H1 (cell line): Measurements from ENCODE around the gene IL16. TPM values are rescaled to one million over a fixed set of nuclear protein-coding genes. Genes with fewer than 3 reads are reported as not detected.

Experiments
- CTCF ChIA-PET: fragments of 300-600 bp; sonication (Branson Sonifier 250); formaldehyde crosslinking; loops from one replicate; lab custom pipeline; 2021; ENCODE audit not compliant: partially characterized antibody; lab: Charles Lee
- POLR2A ChIA-PET: fragments of 300-600 bp; sonication (Branson Sonifier 250); formaldehyde crosslinking; loops from one replicate; lab custom pipeline; 2021; ENCODE audit warnings: inconsistent platforms; ENCODE audit not compliant: partially characterized antibody; lab: Charles Lee
- DNase-seq, 2 experiments: peaks; one replicate each; pipeline versions ENCODE4 v3.0.0 to v3.0.0-alpha.2; 2010 to 2022; ENCODE audit warnings: low spot score in 2 of 2, low read depth in 1 of 2, mixed read lengths in 1 of 2
- FAIRE-seq: peaks from 2 replicates; lab custom pipeline; 2011; peaks lifted over from hg19 to GRCh38; lab: Jason Lieb, UNC
- H2AFZ ChIP-seq: 2 replicates; pipeline ENCODE4 v1.8.1; 2012; ENCODE audit warnings: low read length, inconsistent platforms
- H2AK5ac ChIP-seq: 2 replicates; pipeline ENCODE4 v1.6.1; 2013; ENCODE audit warnings: low read depth, low read length
- H2BK120ac ChIP-seq: replicated peaks from 2 replicates; pipeline ENCODE3; 2013; ENCODE audit warnings: low read depth, low read length, inconsistent platforms
- H2BK12ac ChIP-seq: 2 replicates; pipeline ENCODE4 v1.6.1; 2013; ENCODE audit warnings: low read depth, low read length
- H2BK15ac ChIP-seq: 2 replicates; pipeline ENCODE4 v1.6.1; 2013; ENCODE audit warnings: low read length
- H2BK20ac ChIP-seq: 2 replicates; pipeline ENCODE4 v1.6.1; 2013; ENCODE audit warnings: low read length
- H2BK5ac ChIP-seq: 2 replicates; pipeline ENCODE4 v1.6.1; 2013; ENCODE audit warnings: low read depth, low read length
- H3K14ac ChIP-seq: 2 replicates; pipeline ENCODE4 v1.6.1; 2013; ENCODE audit warnings: inconsistent platforms; ENCODE audit not compliant: insufficient read length
- H3K18ac ChIP-seq: 2 replicates; pipeline ENCODE4 v1.6.1; 2013; ENCODE audit warnings: low read length; ENCODE audit errors: extremely low read depth
- H3K23ac ChIP-seq: 2 replicates; pipeline ENCODE4 v1.6.1; 2013; ENCODE audit warnings: inconsistent platforms; ENCODE audit not compliant: insufficient read length
- H3K23me2 ChIP-seq: 2 replicates; pipeline ENCODE4 v1.6.1; 2013; ENCODE audit warnings: low read depth, low read length
- H3K27ac ChIP-seq: 2 replicates; pipeline ENCODE4 v1.6.1; 2011; ENCODE audit warnings: low read depth, low read length, inconsistent platforms
- H3K27me3 ChIP-seq, 4 experiments: replicated peaks in 1 of 4; 1 replicate in 1 of 4; 2 replicates in 3 of 4; pipeline versions ENCODE4 v1.6.1 to v1.8.1; 2011 to 2013; ENCODE audit warnings: low read length in 3 of 4, mild to moderate bottlenecking in 3 of 4, inconsistent platforms in 2 of 4, mixed read lengths in 2 of 4, moderate library complexity in 1 of 4; ENCODE audit not compliant: control insufficient read depth in 3 of 4, insufficient read depth in 3 of 4; ENCODE audit errors: extremely low read depth in 1 of 4
- H3K36me3 ChIP-seq, 4 experiments: 2 replicates each; pipeline versions ENCODE4 v1.6.1 to v1.8.1; 2011 to 2013; ENCODE audit warnings: mild to moderate bottlenecking in 4 of 4, low read length in 3 of 4, moderate library complexity in 2 of 4, control low read depth in 1 of 4, inconsistent platforms in 1 of 4; ENCODE audit not compliant: insufficient read depth in 4 of 4, control insufficient read depth in 2 of 4
- H3K4ac ChIP-seq: replicated peaks from 2 replicates; pipeline ENCODE3; 2013; ENCODE audit warnings: low read length, low read depth, mixed read lengths, inconsistent platforms; ENCODE audit not compliant: insufficient read length
- H3K4me1 ChIP-seq, 4 experiments: replicated peaks in 1 of 4; 1 replicate in 1 of 4; 2 replicates in 3 of 4; pipeline versions ENCODE4 v1.6.1 to v1.8.1; 2011 to 2013; ENCODE audit warnings: low read length in 3 of 4, inconsistent platforms in 2 of 4, mixed read lengths in 1 of 4; ENCODE audit not compliant: insufficient read depth in 4 of 4, control insufficient read depth in 3 of 4
- H3K4me2 ChIP-seq, 2 experiments: 2 replicates each; pipeline versions ENCODE4 v1.6.1 to v1.8.1; 2011 to 2013; ENCODE audit warnings: low read depth in 2 of 2, low read length in 2 of 2, control low read depth in 1 of 2, inconsistent platforms in 1 of 2, mild to moderate bottlenecking in 1 of 2; ENCODE audit not compliant: insufficient read depth in 1 of 2
- H3K4me3 ChIP-seq, 4 experiments: fragments of 200-600, 300-600 bp in 1 of 4; sonication (generic), shearing (Covaris generic), sonication (Bioruptor Twin) in 1 of 4; 2 replicates each; pipeline versions ENCODE4 v1.5.1 to v1.8.1; 2011 to 2016; ENCODE audit warnings: low read length in 4 of 4, low read depth in 3 of 4, control low read depth in 2 of 4, inconsistent platforms in 2 of 4, mild to moderate bottlenecking in 2 of 4, mixed read lengths in 1 of 4, moderate library complexity in 1 of 4; ENCODE audit not compliant: insufficient read depth in 2 of 4; ENCODE audit errors: extremely low read depth in 1 of 4
- H3K56ac ChIP-seq: replicated peaks from 2 replicates; pipeline ENCODE3; 2013; ENCODE audit warnings: low read depth, mild to moderate bottlenecking, mixed read lengths, low read length, inconsistent platforms; ENCODE audit not compliant: insufficient read length
- H3K79me1 ChIP-seq: 2 replicates; pipeline ENCODE4 v1.6.1; 2013; ENCODE audit warnings: low read depth, low read length, control low read depth
- H3K79me2 ChIP-seq, 2 experiments: 2 replicates each; pipeline versions ENCODE4 v1.6.1 to v1.8.1; 2012 to 2013; ENCODE audit warnings: low read length in 2 of 2, mild to moderate bottlenecking in 2 of 2, inconsistent platforms in 1 of 2; ENCODE audit not compliant: insufficient read depth in 2 of 2, control insufficient read depth in 1 of 2
- H3K9ac ChIP-seq, 4 experiments: replicated peaks in 1 of 4; 1 replicate in 1 of 4; 2 replicates in 3 of 4; pipeline versions ENCODE4 v1.6.1 to v1.8.1; 2011 to 2013; ENCODE audit warnings: low read depth in 3 of 4, low read length in 3 of 4, control low read depth in 2 of 4, mild to moderate bottlenecking in 2 of 4, moderate library complexity in 2 of 4, inconsistent platforms in 1 of 4; ENCODE audit errors: extremely low read depth in 1 of 4
- H3K9me3 ChIP-seq, 2 experiments: 2 replicates each; pipeline versions ENCODE4 v1.6.1 to v1.8.1; 2012 to 2013; ENCODE audit warnings: mild to moderate bottlenecking in 2 of 2, moderate library complexity in 2 of 2, control low read depth in 1 of 2, inconsistent platforms in 1 of 2, low read depth in 1 of 2, low read length in 1 of 2, mixed read lengths in 1 of 2; ENCODE audit not compliant: insufficient read depth in 2 of 2
- H4K20me1 ChIP-seq, 2 experiments: replicated peaks in 1 of 2; 2 replicates each; pipeline versions ENCODE3 to v1.8.1; 2011 to 2013; ENCODE audit warnings: inconsistent platforms in 2 of 2, low read length in 2 of 2, mild to moderate bottlenecking in 1 of 2; ENCODE audit not compliant: insufficient read depth in 2 of 2, control insufficient read depth in 1 of 2
- H4K5ac ChIP-seq: 2 replicates; pipeline ENCODE4 v1.6.1; 2013; ENCODE audit warnings: low read length, low read depth, mixed read lengths, inconsistent platforms; ENCODE audit not compliant: insufficient read length
- H4K8ac ChIP-seq: 2 replicates; pipeline ENCODE4 v1.8.0; 2013; ENCODE audit warnings: mild to moderate bottlenecking, moderate library complexity, low read length, inconsistent platforms; ENCODE audit not compliant: insufficient read depth; ENCODE audit errors: extremely low read depth
- H4K91ac ChIP-seq: replicated peaks from 2 replicates; pipeline ENCODE3; 2013; ENCODE audit warnings: low read length, mixed read lengths, inconsistent platforms; ENCODE audit not compliant: insufficient read length
- BRCA1 ChIP-seq: IDR thresholded peaks from 2 replicates; pipeline ENCODE4 v1.6.1; 2012; ENCODE audit warnings: low read depth, low read length, improper control_type of control experiment
- CBX8 ChIP-seq: fragments of 300-800, 300-1000 bp; sonication (generic); IDR thresholded peaks from 2 replicates; pipeline ENCODE4 v1.7.1; 2016; ENCODE audit warnings: low read depth, low read length, borderline replicate concordance
- CEBPB ChIP-seq: IDR thresholded peaks from 2 replicates; pipeline ENCODE4 v1.6.1; 2012; ENCODE audit warnings: low read depth, low read length
- CREB1 ChIP-seq: IDR thresholded peaks from 2 replicates; pipeline ENCODE4 v1.6.1; 2012; ENCODE audit warnings: inconsistent platforms
- EZH2 ChIP-seq: fragments of 200-600 bp; sonication (generic); IDR thresholded peaks from 2 replicates; pipeline ENCODE4 v1.7.1; 2012; ENCODE audit warnings: low read depth, mild to moderate bottlenecking, moderate library complexity, low read length, inconsistent platforms; ENCODE audit not compliant: severe bottlenecking
- HDAC2 ChIP-seq, 2 experiments: fragments of 300-600 bp in 1 of 2; sonication (generic) in 1 of 2; IDR thresholded peaks; 2 replicates each; pipeline ENCODE4 v1.6.1; 2011 to 2012; ENCODE audit warnings: low read depth in 2 of 2, low read length in 2 of 2, mild to moderate bottlenecking in 2 of 2, moderate library complexity in 2 of 2, borderline replicate concordance in 1 of 2, inconsistent platforms in 1 of 2
- KDM5A ChIP-seq: fragments of 200-600 bp; IDR thresholded peaks from 2 replicates; pipeline ENCODE4 v1.7.1; 2012; ENCODE audit warnings: mild to moderate bottlenecking, low read length, inconsistent platforms, mixed read lengths
- MAX ChIP-seq: IDR thresholded peaks from 2 replicates; pipeline ENCODE4 v1.6.1; 2012; ENCODE audit warnings: inconsistent platforms
- NANOG ChIP-seq: IDR thresholded peaks from 2 replicates; pipeline ENCODE4 v1.6.1; 2011; ENCODE audit warnings: low read length, low read depth, mild to moderate bottlenecking, inconsistent platforms; ENCODE audit not compliant: insufficient read depth, poor library complexity, severe bottlenecking
- SIRT6 ChIP-seq: IDR thresholded peaks from one replicate; pipeline ENCODE4 v1.7.1; 2012; ENCODE audit warnings: low read length, inconsistent platforms
- SP4 ChIP-seq: IDR thresholded peaks from 2 replicates; pipeline ENCODE4 v1.6.1; 2012; ENCODE audit warnings: low read length, inconsistent platforms
- WGBS, 2 experiments: shearing (Covaris generic) in 1 of 2; methylation state at CpG; one replicate each; pipeline versions ENCODE4 v1.1.6 to v1.1.7; 2013 to 2015; ENCODE audit warnings: low lambda C conversion rate in 2 of 2, mixed read lengths in 2 of 2, inconsistent platforms in 1 of 2, low coverage in 1 of 2, missing lambda C conversion rate in 1 of 2; ENCODE audit not compliant: insufficient replicate concordance in 2 of 2, insufficient coverage in 1 of 2, insufficient read length in 1 of 2; ENCODE audit errors: extremely low coverage in 1 of 2, missing lambda C conversion rate in 1 of 2; 5-methylcytosine and 5-hydroxymethylcytosine counted together
- polyA plus RNA-seq, 7 experiments: library from polyadenylated mRNA; depleted of rRNA in 3 of 7; stranded (reverse) in 5 of 7; unstranded in 2 of 7; fragments of >200 nt in 5 of 7; fragments of 200-250 nt in 2 of 7; gene quantifications; 1 replicate in 5 of 7; 2 replicates in 1 of 7; 4 replicates in 1 of 7; pipeline versions ENCODE4 v1.2.1 to v1.2.3, GENCODE V29; 2011 to 2013; ENCODE audit warnings: missing spikeins in 2 of 7, mixed read lengths in 2 of 7
- total RNA-seq: library from RNA; stranded (reverse); fragmentation: NEBNext Ultra II Directional; extraction: Animal tissue kit (Norgen Biotek cat#: 25700); gene quantifications from 2 replicates; pipeline ENCODE4 v1.2.1, GENCODE V29; 2021
- TF ChIP-seq, protein P1 (sequence below): IDR thresholded peaks from 2 replicates; pipeline ENCODE4 v1.6.1; 2012; ENCODE audit warnings: inconsistent platforms

Gene IL16
- total and polyA plus RNA-seq, 2 of the 8 experiments (the other 6 are each of a cell fraction or from before 2014, with no cell fraction given) = 0.03 to 0.09 TPM

DNA sequence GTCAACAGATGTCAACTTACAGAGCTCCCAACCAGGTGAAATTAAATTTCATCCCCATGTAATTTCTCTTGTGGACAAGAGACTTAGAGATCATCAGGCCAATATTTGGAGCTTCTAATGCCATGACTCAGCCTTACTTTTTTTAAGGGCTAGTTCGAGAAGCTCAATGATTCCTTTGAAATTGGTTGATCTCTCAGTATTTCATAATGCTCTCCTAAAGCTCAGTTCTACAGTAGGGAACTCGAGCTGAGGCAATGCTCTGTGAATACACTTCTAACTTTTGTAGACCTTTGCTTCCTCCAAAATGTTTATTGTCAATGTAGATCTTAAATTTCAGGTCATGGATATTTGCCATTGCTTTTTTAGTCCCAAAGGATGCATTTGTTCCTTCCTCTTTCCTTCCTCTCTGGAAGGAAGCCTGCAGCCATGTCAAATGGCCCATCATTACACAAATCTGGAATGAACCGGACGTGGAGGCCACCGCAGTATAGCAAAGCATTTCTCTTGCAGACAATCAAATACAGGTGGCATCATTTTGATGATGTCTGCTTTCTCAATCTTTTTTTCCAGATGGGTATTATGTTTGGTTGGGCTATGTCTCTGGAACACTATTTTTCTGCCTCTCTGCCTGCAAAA is 98.9 kb downstream of the IL16 start:
- Histone ChIP-seq H2BK20ac (no peak overlapping the region), H3K79me2 (no peaks in the 10 kb centered on the region), H2AK5ac (no peak overlapping the region), H2AFZ (no peak overlapping the region), H3K79me1 (no peaks in the 10 kb centered on the region), H4K5ac (no peak overlapping the region), H4K20me1 (no peaks in the 10 kb centered on the region), H2BK5ac (no peak overlapping the region), H3K4me2 (no peak overlapping the region), H3K27ac (no peak overlapping the region), H3K23ac (no peak overlapping the region), H2BK12ac (no peak overlapping the region), H3K36me3 (no peaks in the 10 kb centered on the region), H3K56ac (no peak overlapping the region), H3K18ac (no peak overlapping the region), H2BK15ac (no peak overlapping the region), H3K4ac (no peak overlapping the region), H2BK120ac (no peak overlapping the region), H4K8ac (no peak overlapping the region), H3K23me2 (no peaks in the 10 kb centered on the region), H3K4me3 (no peak overlapping the region), H3K9ac (no peak overlapping the region; a peak in 1 of 7 replicates), H4K91ac (no peak overlapping the region), H3K27me3 (no peaks in the 10 kb centered on the region; a peak in 1 of 7 replicates), H3K14ac (no peak overlapping the region), H3K9me3 (no peaks in the 10 kb centered on the region), H3K4me1 (peaks cover 0 to 7% (median 4%) of the 10 kb centered on the region in 4 experiments; a peak in 4 of 7 replicates)
- CTCF ChIA-PET = interaction anchor here (0.6 to 2.9 kb wide), 10 partner anchors 9 to 115 kb away, joined by 3 to 14 read pairs (median 4); no protein-coding TSS in a partner anchor
- WGBS, 2 experiments = 85% methylated on average over 5 of the region's 5 CpGs; no CpG with 5 or more reads in 1 of the 2 experiments
- no peak for DNase-seq
- POLR2A ChIA-PET = interaction anchor here (0.9 kb wide), 1 partner anchor 28 kb away, joined by 3 read pairs; the partner anchor contains the start of gene STARD5
- FAIRE-seq = no peak
- TF ChIP-seq KDM5A = no peak
- no peak for TF ChIP-seq NANOG
- TF ChIP-seq CEBPB = no peak
- TF ChIP-seq CBX8 = no peak
- no peak for TF ChIP-seq HDAC2 (IDR thresholded peaks at IDR 0.05; ENCODE audit: borderline replicate concordance in 1 of 2, low read depth in 2 of 2, low read length in 2 of 2)
- TF ChIP-seq SIRT6 = no peak
- TF ChIP-seq SP4 = no peak
- TF ChIP-seq, protein P1, sequence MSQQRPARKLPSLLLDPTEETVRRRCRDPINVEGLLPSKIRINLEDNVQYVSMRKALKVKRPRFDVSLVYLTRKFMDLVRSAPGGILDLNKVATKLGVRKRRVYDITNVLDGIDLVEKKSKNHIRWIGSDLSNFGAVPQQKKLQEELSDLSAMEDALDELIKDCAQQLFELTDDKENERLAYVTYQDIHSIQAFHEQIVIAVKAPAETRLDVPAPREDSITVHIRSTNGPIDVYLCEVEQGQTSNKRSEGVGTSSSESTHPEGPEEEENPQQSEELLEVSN = no peak
- no peak for TF ChIP-seq EZH2
- no peak for TF ChIP-seq MAX
- TF ChIP-seq BRCA1 = no peak
- no peak for TF ChIP-seq CREB1
